ENCODE measurements around the gene FGF5.
"Not testable (repeated sequence)": the region's sequence is repeated elsewhere in the genome, so short reads cannot be mapped to it uniquely, and the experiment has no call there.

The FGF5 gene

GRCh38 chr4:80266253-80266901, at the start of gene FGF5:
TSS of gene FGF5 (plus strand) at chr4:80266664. CDS start at chr4:80266825, 161 bp downstream.
- DNase-seq = peak; percentile 52

- DNase-seq = no peak
Measured at GRCh38 chr4:80219301-80220025, 47.0 kb upstream of the FGF5 start.

GRCh38 chr4:80220711-80221110, 45.8 kb upstream of the FGF5 start:
- no peak for DNase-seq

GRCh38 chr4:80221161-80221560, 45.3 kb upstream of the FGF5 start:
- no peak for DNase-seq

- no peak for DNase-seq
Measured at GRCh38 chr4:80225595-80225994, 40.9 kb upstream of the FGF5 start.

GRCh38 chr4:80226094-80226493, 40.4 kb upstream of the FGF5 start:
- DNase-seq = no peak

- DNase-seq = no peak
Measured at GRCh38 chr4:80228460-80228859, 38.0 kb upstream of the FGF5 start.

- DNase-seq = no peak
Measured at GRCh38 chr4:80229128-80229527, 37.3 kb upstream of the FGF5 start.

GRCh38 chr4:80229590-80229989, 36.9 kb upstream of the FGF5 start:
- DNase-seq = no peak

- DNase-seq = no peak
Measured at GRCh38 chr4:80231180-80231579, 35.3 kb upstream of the FGF5 start.

- no peak for DNase-seq
Measured at GRCh38 chr4:80232707-80233370, 33.6 kb upstream of the FGF5 start.

- no peak for DNase-seq
Measured at GRCh38 chr4:80233390-80233789, 33.1 kb upstream of the FGF5 start.

- no peak for DNase-seq
Measured at GRCh38 chr4:80235451-80235850, 31.0 kb upstream of the FGF5 start.

GRCh38 chr4:80237992-80238391, 28.5 kb upstream of the FGF5 start:
- no peak for DNase-seq

GRCh38 chr4:80239480-80240150, 26.8 kb upstream of the FGF5 start:
- DNase-seq = no peak

- no peak for DNase-seq
Measured at GRCh38 chr4:80240976-80241375, 25.5 kb upstream of the FGF5 start.

GRCh38 chr4:80243274-80244018, 23.0 kb upstream of the FGF5 start:
- DNase-seq = peak; percentile 60

GRCh38 chr4:80247484-80247883, 19.0 kb upstream of the FGF5 start:
- DNase-seq = not testable (repeated sequence)

GRCh38 chr4:80249144-80249543, 17.3 kb upstream of the FGF5 start:
- DNase-seq = no peak

GRCh38 chr4:80252427-80252826, 14.0 kb upstream of the FGF5 start:
- no peak for DNase-seq

GRCh38 chr4:80252953-80253352, 13.5 kb upstream of the FGF5 start:
- DNase-seq = no peak

GRCh38 chr4:80253510-80253909, 13.0 kb upstream of the FGF5 start:
- DNase-seq = no peak

- no peak for DNase-seq
Measured at GRCh38 chr4:80254114-80254513, 12.3 kb upstream of the FGF5 start.
